Right kidney (tissue), 1 donor: ENCODE measurements around the gene FAM24B.

Experiments used
- DNase-seq: peaks from one replicate; pipeline ENCODE4 v3.0.0-alpha.2; 2016

Gene FAM24B

GRCh38 chr10:122827302-122827701, 52.1 kb downstream of the FAM24B start:
- no peak for DNase-seq

- DNase-seq: no peak
These were observed 56.2 kb downstream of the FAM24B start for GRCh38 chr10:122822973-122823690.

GRCh38 chr10:122821808-122822207, 57.6 kb downstream of the FAM24B start:
- no peak for DNase-seq

- DNase-seq: no peak
These were observed 63.9 kb downstream of the FAM24B start for GRCh38 chr10:122815458-122815857.

- no peak for DNase-seq
These were observed 64.9 kb downstream of the FAM24B start for GRCh38 chr10:122814493-122814892.

GRCh38 chr10:122812751-122813150, 66.6 kb downstream of the FAM24B start:
- no peak for DNase-seq

GRCh38 chr10:122802282-122802681, 77.1 kb downstream of the FAM24B start:
- DNase-seq: no peak
